A673 (cell line): ENCODE results near the gene ZNF280D.

Source experiments
- EZH2 ChIP-seq: fragments of 200-600 bp; sonication (generic); IDR thresholded peaks from 2 replicates; pipeline ENCODE4 v1.6.1; 2017; ENCODE audit warnings: borderline replicate concordance, low read depth, mild to moderate bottlenecking, mixed read lengths, antibody characterized with exemption, low read length; ENCODE audit not compliant: poor library complexity, severe bottlenecking
- TF ChIP-seq, protein P1 (sequence below): fragments of 300-800, 200-600 bp; sonication (generic); conservative IDR thresholded peaks from 2 replicates; pipeline ENCODE4 v1.5.1; 2017; ENCODE audit warnings: low read depth, mild to moderate bottlenecking, antibody characterized with exemption, low read length, moderate library complexity, mixed read lengths

DNA sequence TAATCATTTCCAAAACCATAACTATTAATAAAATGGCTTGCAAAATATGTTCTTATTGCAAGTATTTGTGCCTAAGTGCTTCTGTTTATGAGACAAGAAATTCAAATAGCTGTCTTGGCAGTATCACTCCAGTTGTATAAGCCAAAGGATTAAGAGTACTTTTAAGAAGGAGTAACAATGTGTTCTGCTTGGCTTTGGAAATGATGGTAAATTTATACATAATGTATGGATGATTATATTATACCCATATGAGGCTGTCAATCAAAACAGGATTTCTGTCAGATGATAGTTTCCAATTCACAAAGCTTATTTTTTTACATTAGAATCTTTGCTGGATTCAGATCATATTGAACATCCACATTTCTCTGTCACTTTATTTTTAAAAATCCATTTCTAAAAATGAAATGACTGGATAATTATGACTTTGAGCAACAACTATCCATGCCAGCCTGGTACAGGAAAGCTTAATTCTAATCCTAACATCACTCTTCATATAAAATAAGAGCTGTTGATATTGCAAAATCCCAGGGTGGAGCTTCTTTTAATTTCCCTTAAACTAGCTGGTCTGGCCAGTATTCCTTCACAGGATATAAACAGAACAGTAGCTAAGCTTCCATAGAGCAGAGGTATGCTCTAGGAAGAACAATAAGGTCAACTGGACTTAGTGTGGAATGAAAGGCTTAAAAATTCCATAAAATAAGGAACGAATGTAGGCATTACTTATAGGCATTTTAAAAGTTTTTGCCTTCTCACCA, 30.0 kb upstream of the ZNF280D start:
- TF ChIP-seq, protein P1, sequence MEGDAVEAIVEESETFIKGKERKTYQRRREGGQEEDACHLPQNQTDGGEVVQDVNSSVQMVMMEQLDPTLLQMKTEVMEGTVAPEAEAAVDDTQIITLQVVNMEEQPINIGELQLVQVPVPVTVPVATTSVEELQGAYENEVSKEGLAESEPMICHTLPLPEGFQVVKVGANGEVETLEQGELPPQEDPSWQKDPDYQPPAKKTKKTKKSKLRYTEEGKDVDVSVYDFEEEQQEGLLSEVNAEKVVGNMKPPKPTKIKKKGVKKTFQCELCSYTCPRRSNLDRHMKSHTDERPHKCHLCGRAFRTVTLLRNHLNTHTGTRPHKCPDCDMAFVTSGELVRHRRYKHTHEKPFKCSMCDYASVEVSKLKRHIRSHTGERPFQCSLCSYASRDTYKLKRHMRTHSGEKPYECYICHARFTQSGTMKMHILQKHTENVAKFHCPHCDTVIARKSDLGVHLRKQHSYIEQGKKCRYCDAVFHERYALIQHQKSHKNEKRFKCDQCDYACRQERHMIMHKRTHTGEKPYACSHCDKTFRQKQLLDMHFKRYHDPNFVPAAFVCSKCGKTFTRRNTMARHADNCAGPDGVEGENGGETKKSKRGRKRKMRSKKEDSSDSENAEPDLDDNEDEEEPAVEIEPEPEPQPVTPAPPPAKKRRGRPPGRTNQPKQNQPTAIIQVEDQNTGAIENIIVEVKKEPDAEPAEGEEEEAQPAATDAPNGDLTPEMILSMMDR = no peak
- TF ChIP-seq EZH2 = no peak
